Neutrophil (primary cell): ENCODE measurements around the gene ABL1.

Source experiments
- H3K27ac ChIP-seq: fragments of 200-600 bp; sonication (generic); 2 replicates; pipeline ENCODE4 v1.5.1; 2016; ENCODE audit warnings: mild to moderate bottlenecking, moderate library complexity
- H3K27me3 ChIP-seq: fragments of 200-600 bp; sonication (generic); 2 replicates; pipeline ENCODE4 v1.6.0; 2016; ENCODE audit warnings: mild to moderate bottlenecking
- H3K36me3 ChIP-seq: fragments of 200-600 bp; sonication (generic); 2 replicates; pipeline ENCODE4 v1.5.1; 2017
- H3K4me1 ChIP-seq, 2 experiments: fragments of 200-600 bp in 1 of 2; sonication (generic) in 1 of 2; 1 replicate in 1 of 2; 2 replicates in 1 of 2; pipeline versions ENCODE4 v1.5.1 to v1.6.1; 2013 to 2016; ENCODE audit warnings: low read depth in 1 of 2, low read length in 1 of 2, mild to moderate bottlenecking in 1 of 2, moderate library complexity in 1 of 2; ENCODE audit not compliant: control insufficient read depth in 1 of 2, insufficient read depth in 1 of 2
- H3K4me3 ChIP-seq, 2 experiments: fragments of 200-600 bp in 1 of 2; sonication (generic) in 1 of 2; 1 replicate in 1 of 2; 2 replicates in 1 of 2; pipeline ENCODE4 v1.5.1; 2013 to 2016; ENCODE audit warnings: low read depth in 1 of 2, low read length in 1 of 2, mild to moderate bottlenecking in 1 of 2, moderate library complexity in 1 of 2
- H3K9me3 ChIP-seq: fragments of 200-600 bp; sonication (generic); 2 replicates; pipeline ENCODE4 v1.5.1; 2016
- CTCF ChIP-seq: fragments of 200-600 bp; sonication (generic); IDR thresholded peaks from 2 replicates; pipeline ENCODE4 v1.5.1; 2016; ENCODE audit warnings: antibody characterized with exemption

ABL1 gene

GRCh38 chr9:130927338-130927737 lies 92.3 kb downstream of the ABL1 start:
- Histone ChIP-seq H3K36me3 (no peaks in the 10 kb centered on the region), H3K27ac (no peak overlapping the region), H3K27me3 (peaks cover 43% of the 10 kb centered on the region)

GRCh38 chr9:130927995-130928900 lies 93.2 kb downstream of the ABL1 start:
- Histone ChIP-seq H3K9me3 (no peaks in the 10 kb centered on the region), H3K27me3 (peaks cover 46% of the 10 kb centered on the region), H3K4me3 (no peak overlapping the region), H3K27ac (no peak overlapping the region), H3K4me1 (no peaks in the 10 kb centered on the region), H3K36me3 (no peaks in the 10 kb centered on the region)
- no peak for TF ChIP-seq CTCF

More at GRCh38 chr9:130927338-130927737, 92.3 kb downstream of the ABL1 start:
- H3K4me3 ChIP-seq, result no peak overlapping the region
- TF ChIP-seq CTCF, result no peak
- H3K9me3 ChIP-seq, result no peaks in the 10 kb centered on the region
- H3K4me1 ChIP-seq, result no peaks in the 10 kb centered on the region

- Histone ChIP-seq H3K36me3 (no peaks in the 10 kb centered on the region), H3K9me3 (no peaks in the 10 kb centered on the region), H3K27me3 (peaks cover 58% of the 10 kb centered on the region), H3K4me3 (no peak overlapping the region), H3K27ac (no peak overlapping the region), H3K4me1 (no peaks in the 10 kb centered on the region)
- TF ChIP-seq CTCF, result no peak
Observed at GRCh38 chr9:130929571-130930038, 94.6 kb downstream of the ABL1 start.

- H3K27me3 ChIP-seq, result peaks cover 65% of the 10 kb centered on the region
Observed at GRCh38 chr9:130930132-130930803, 95.2 kb downstream of the ABL1 start.

More at GRCh38 chr9:130930132-130930803, 95.2 kb downstream of the ABL1 start:
- TF ChIP-seq CTCF, result no peak
- Histone ChIP-seq H3K9me3 (no peaks in the 10 kb centered on the region), H3K4me1 (no peaks in the 10 kb centered on the region), H3K36me3 (no peaks in the 10 kb centered on the region), H3K27ac (no peak overlapping the region), H3K4me3 (no peak overlapping the region)
